Activated T-cell treated with anti-CD3 and anti-CD28 coated beads, Interleukin-2, amount 50 U/mL, for 4 hours (primary cell): ENCODE measurements around the gene TET2. TPM values are rescaled to one million over a fixed set of nuclear protein-coding genes. Genes with fewer than 3 reads are reported as not detected.
"Not testable (repeated sequence)": the region's sequence is repeated elsewhere in the genome, so short reads cannot be mapped to it uniquely, and the experiment has no call there.

Source experiments
- ATAC-seq, 2 donors: fragments of 200-7000 bp; cut with Tn5 transposase; one replicate each; pipeline ENCODE4 v1.10.0; 2021
- DNase-seq: peaks from one replicate; pipeline ENCODE4 v3.0.0-alpha.2; 2020
- H3K27me3 Mint-ChIP-seq: one replicate; pipeline ENCODE4 v1.8.0; 2021; ENCODE audit warnings: low read depth, mixed read lengths
- H3K36me3 Mint-ChIP-seq: one replicate; pipeline ENCODE4 v1.8.0; 2022; ENCODE audit warnings: mixed read lengths; ENCODE audit not compliant: insufficient read depth
- H3K4me1 Mint-ChIP-seq: one replicate; pipeline ENCODE4 v1.8.0; 2021; ENCODE audit warnings: low read depth, mixed read lengths
- H3K4me3 Mint-ChIP-seq: one replicate; pipeline ENCODE4 v1.8.0; 2021; ENCODE audit warnings: mild to moderate bottlenecking, moderate library complexity, mixed read lengths
- H3K9me3 Mint-ChIP-seq: one replicate; pipeline ENCODE4 v1.8.0; 2021; ENCODE audit warnings: mixed read lengths
- total RNA-seq, 3 donors: library from RNA; stranded (reverse); gene quantifications; one replicate each; pipeline ENCODE4 v1.2.1, GENCODE V29; 2021

The TET2 gene
- total RNA-seq, 3 donors from 2014 or later, result 30.0 to 38.3 (median 35.7) TPM

- no peaks in the 10 kb centered on the region for H3K27me3 Mint-ChIP-seq
- DNase-seq (no peak), ATAC-seq (no peak)
- peaks cover 20% of the 10 kb centered on the region for H3K9me3 Mint-ChIP-seq
- H3K4me3 Mint-ChIP-seq, result no peak overlapping the region
- H3K36me3 Mint-ChIP-seq, result peaks cover 7% of the 10 kb centered on the region
- peaks cover 2% of the 10 kb centered on the region for H3K4me1 Mint-ChIP-seq
Measured at GRCh38 chr4:105291925-105292324, 145.2 kb downstream of the TET2 start.

GRCh38 chr4:105293360-105293759 lies 146.7 kb downstream of the TET2 start:
- peaks cover 21% of the 10 kb centered on the region for H3K9me3 Mint-ChIP-seq
- no peaks in the 10 kb centered on the region for H3K4me1 Mint-ChIP-seq
- H3K36me3 Mint-ChIP-seq, result peaks cover 9% of the 10 kb centered on the region
- DNase-seq (no peak), ATAC-seq (no peak)
- H3K27me3 Mint-ChIP-seq, result no peaks in the 10 kb centered on the region
- H3K4me3 Mint-ChIP-seq, result no peak overlapping the region

DNA sequence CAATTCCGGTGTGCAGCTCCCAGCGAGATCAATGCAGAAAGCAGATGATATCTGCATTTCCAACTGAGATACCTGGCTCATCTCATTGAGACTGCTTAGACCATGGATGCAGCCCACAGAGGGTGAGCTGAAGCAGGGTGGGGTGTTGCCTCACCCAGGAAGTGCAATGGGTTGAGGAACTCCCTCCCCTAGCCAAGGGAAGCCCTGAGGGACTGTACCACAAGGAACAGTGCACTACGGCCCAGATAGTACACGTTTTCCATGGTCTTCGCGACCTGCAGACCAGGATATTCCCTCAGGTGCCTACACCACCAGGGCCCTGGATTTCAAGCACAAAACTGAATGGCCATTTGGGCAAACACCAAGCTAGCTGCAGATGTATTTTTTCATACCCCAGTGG lies 150.0 kb downstream of the TET2 start:
- peaks cover 11% of the 10 kb centered on the region for H3K36me3 Mint-ChIP-seq
- DNase-seq (no peak), ATAC-seq (no peak)
- peaks cover 31% of the 10 kb centered on the region for H3K9me3 Mint-ChIP-seq
- no peak overlapping the region for H3K4me3 Mint-ChIP-seq
- no peaks in the 10 kb centered on the region for H3K4me1 Mint-ChIP-seq
- H3K27me3 Mint-ChIP-seq, result no peaks in the 10 kb centered on the region

DNA sequence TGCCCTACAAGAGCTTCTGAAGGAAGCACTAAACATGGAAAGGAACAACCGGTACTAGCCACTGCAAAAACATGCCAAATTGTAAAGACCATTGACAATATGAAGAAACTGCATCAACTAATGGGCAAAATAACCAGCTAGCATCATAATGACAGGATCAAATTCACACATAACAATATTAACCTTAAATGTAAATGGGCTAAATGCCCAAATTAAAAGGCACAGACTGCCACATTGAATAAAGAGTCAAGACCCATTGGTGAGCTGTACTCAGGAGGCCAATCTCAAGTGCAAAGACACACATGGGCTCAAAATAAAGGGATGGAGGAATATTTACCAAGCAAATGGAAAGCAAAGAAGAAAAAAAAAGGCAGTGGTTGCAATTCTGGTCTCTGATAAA lies 152.4 kb downstream of the TET2 start:
- H3K27me3 Mint-ChIP-seq, ATAC-seq, DNase-seq, H3K4me3 Mint-ChIP-seq, H3K4me1 Mint-ChIP-seq: not testable (repeated sequence)
- Mint-ChIP-seq H3K36me3 (peaks cover 11% of the 10 kb centered on the region), H3K9me3 (peaks cover 39% of the 10 kb centered on the region)

- no peaks in the 10 kb centered on the region for H3K27me3 Mint-ChIP-seq
- no peak overlapping the region for H3K4me3 Mint-ChIP-seq
- H3K9me3 Mint-ChIP-seq, result peaks cover 23% of the 10 kb centered on the region
Measured at GRCh38 chr4:105304085-105304484, 157.4 kb downstream of the TET2 start.

DNA sequence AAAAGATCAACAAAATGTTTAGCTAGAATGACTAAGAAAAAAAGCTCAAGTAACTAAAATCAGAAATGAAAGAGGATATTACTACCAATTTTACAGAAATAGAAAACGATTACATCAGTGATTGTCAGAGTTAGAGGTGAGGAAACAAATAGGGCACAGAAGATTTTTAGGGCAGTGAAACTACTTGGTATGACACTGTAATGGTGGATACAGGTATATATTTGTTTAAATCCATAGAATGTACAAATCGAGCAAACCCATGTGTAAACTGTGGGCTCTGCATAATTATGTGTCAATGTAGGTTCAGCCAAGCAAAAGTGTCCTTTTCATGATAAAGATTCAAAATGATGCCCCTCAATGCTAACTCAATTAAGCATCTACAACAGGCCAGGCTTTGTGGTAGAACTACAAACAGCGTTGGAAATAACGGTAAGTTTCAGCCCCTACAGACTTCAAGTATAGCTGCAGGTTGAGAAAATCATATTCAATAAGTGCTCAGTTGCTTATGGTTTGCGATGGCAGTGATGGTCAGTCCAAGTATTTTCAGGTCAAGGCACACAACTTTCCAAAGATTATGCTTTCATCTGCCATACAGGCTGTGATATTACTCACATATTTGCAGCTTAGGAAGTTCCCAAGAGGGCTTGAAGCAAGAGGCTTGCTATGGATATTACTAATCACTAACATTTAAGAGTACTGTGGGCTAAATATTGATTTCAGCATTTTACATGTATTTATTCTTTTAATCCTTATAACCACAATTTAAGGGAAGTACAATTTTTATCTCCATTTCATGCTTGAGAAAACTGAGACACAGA lies 158.6 kb downstream of the TET2 start:
- H3K4me1 Mint-ChIP-seq, result peaks cover 25% of the 10 kb centered on the region
- H3K4me3 Mint-ChIP-seq, result peak overlapping the region; percentile 25
- H3K27me3 Mint-ChIP-seq, result no peaks in the 10 kb centered on the region
- peaks cover 4% of the 10 kb centered on the region for H3K36me3 Mint-ChIP-seq
- H3K9me3 Mint-ChIP-seq, result peaks cover 17% of the 10 kb centered on the region
- ATAC-seq (peak; percentile 19 to 30), DNase-seq (no peak)

More at GRCh38 chr4:105304085-105304484, 157.4 kb downstream of the TET2 start:
- DNase-seq (no peak), ATAC-seq (no peak)
- H3K4me1 Mint-ChIP-seq, result peaks cover 25% of the 10 kb centered on the region
- peaks cover 7% of the 10 kb centered on the region for H3K36me3 Mint-ChIP-seq

DNA sequence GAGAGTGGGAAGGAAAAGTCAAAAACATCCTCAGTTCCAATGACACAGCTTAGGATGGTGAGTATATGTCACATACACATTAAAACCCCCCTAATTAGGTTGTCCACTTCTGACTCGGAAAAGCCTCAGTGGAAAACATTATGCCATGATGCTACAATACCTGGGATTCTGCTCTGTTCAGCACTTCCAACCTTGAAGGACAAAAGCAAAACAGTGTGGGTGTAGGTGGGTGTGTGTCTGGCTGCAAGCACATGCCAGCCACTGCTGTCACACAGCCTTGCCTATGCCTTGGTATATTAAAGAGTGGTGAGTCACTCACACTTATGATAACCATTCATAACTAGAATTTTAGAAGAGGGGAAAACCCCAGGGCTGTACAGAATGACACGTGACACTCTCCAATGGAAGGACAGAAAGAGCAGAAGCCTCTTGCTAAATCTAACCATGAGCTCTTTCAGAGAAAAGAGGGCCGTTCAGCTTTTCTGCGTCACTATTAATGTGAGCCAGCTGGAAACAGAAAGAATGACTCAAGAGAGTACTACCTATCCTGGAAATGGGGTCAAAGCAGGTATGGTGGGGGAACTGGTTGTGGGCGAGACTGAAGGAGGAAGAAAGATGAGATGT lies 159.6 kb downstream of the TET2 start:
- DNase-seq, result peak; percentile 34
- no peaks in the 10 kb centered on the region for H3K27me3 Mint-ChIP-seq
- H3K4me1 Mint-ChIP-seq, result peaks cover 28% of the 10 kb centered on the region
- peaks cover 4% of the 10 kb centered on the region for H3K36me3 Mint-ChIP-seq
- H3K9me3 Mint-ChIP-seq, result peaks cover 25% of the 10 kb centered on the region
- H3K4me3 Mint-ChIP-seq, result peak overlapping the region; percentile 33
- peak; percentile 81 to 90 for ATAC-seq

- DNase-seq (no peak), ATAC-seq (no peak)
- peaks cover 4% of the 10 kb centered on the region for H3K36me3 Mint-ChIP-seq
- no peaks in the 10 kb centered on the region for H3K27me3 Mint-ChIP-seq
- H3K4me1 Mint-ChIP-seq, result peaks cover 28% of the 10 kb centered on the region
- H3K4me3 Mint-ChIP-seq, result peak overlapping the region; percentile 33
- peaks cover 30% of the 10 kb centered on the region for H3K9me3 Mint-ChIP-seq
Measured at GRCh38 chr4:105306820-105307219, 160.1 kb downstream of the TET2 start.

DNA sequence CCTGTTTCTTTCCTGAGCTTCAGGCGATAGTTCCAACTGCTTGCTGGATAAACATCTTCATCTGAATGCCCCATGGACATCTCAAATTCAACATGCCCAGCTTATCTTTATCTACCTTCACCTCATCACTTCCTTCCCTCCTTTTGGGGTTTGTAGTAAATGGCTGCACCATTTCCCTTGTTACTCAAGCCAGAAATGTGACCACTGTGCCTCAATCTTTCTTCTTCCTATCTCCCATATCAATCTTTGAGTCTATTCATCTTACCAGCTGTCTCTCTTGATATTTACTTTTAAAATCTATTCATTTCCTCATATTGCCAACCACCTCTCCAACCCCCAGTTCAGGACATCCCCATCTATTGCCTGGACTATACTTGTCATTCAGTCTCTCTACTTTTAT lies 171.8 kb downstream of the TET2 start:
- H3K27me3 Mint-ChIP-seq, result no peaks in the 10 kb centered on the region
- ATAC-seq, result no peak
- H3K4me1 Mint-ChIP-seq, result no peaks in the 10 kb centered on the region
- DNase-seq, result no peak
- H3K36me3 Mint-ChIP-seq, result peaks cover 9% of the 10 kb centered on the region
- no peak overlapping the region for H3K4me3 Mint-ChIP-seq
- peaks cover 12% of the 10 kb centered on the region for H3K9me3 Mint-ChIP-seq

DNA sequence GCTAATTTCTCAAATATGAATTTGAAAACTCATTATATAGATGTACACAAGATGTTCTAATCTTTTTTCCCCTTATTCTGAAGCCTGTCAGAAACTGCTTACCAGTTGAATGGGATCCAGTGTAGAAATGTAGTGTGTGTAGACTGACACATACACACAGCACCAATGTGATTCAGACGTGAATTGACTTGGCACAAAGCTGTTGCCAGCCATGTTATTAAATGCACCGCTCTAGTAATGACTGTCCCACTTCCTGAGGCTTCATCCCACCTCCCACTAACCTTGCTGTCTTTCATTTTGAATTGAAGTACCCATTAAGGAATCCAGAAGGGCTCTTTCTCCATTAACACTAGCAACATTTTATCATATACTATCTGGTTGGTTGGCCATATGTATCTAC lies 180.5 kb downstream of the TET2 start:
- DNase-seq (no peak), ATAC-seq (peak; percentile 48 to 82)
- peaks cover 3% of the 10 kb centered on the region for H3K36me3 Mint-ChIP-seq

GRCh38 chr4:105327956-105328355 lies 181.3 kb downstream of the TET2 start:
- ATAC-seq (no peak), DNase-seq (no peak)
- Mint-ChIP-seq H3K4me3 (no peak overlapping the region), H3K36me3 (peaks cover 3% of the 10 kb centered on the region), H3K9me3 (no peaks in the 10 kb centered on the region), H3K27me3 (no peaks in the 10 kb centered on the region), H3K4me1 (peaks cover 13% of the 10 kb centered on the region)

More for the DNA sequence above, 180.5 kb downstream of the TET2 start:
- peaks cover 13% of the 10 kb centered on the region for H3K4me1 Mint-ChIP-seq
- H3K9me3 Mint-ChIP-seq, result no peaks in the 10 kb centered on the region
- H3K27me3 Mint-ChIP-seq, result no peaks in the 10 kb centered on the region
- no peak overlapping the region for H3K4me3 Mint-ChIP-seq

DNA sequence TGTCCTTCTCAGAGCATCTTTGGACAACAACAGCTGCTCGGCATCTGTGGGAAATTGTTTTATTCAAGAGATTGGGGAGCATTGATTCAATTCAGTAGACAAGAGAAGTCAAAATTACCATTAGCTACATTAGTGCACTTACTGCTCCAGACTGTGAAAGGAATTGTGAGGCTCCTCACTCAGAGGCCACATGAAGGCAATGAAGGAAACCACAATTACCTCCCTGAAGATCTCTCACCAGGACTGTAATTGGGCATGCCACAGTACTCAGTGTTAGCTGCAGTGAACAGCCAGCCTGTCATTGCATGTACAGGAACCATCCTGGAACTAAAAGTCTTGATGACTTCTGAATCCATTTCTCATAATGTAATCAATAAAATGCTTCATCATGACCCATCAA lies 182.4 kb downstream of the TET2 start:
- Mint-ChIP-seq H3K36me3 (peaks cover 3% of the 10 kb centered on the region), H3K27me3 (no peaks in the 10 kb centered on the region), H3K4me3 (no peak overlapping the region), H3K4me1 (peaks cover 13% of the 10 kb centered on the region), H3K9me3 (no peaks in the 10 kb centered on the region)
- ATAC-seq (no peak), DNase-seq (no peak)
